Inferior parietal cortex (tissue), 1 donor: Measurements from ENCODE around the gene KCTD11.
A peak's percentile ranks its signal among the peaks of the same experiment; 100 is the strongest.

Experiments used
- DNase-seq: peaks from one replicate; pipeline ENCODE4 v3.0.0-alpha.2; 2016; ENCODE audit errors: extremely low spot score

KCTD11 gene

GRCh38 chr17:7403977-7404736 lies 52.2 kb downstream of the KCTD11 start, which contains the start of gene TMEM256:
TMEM256 (minus strand) TSS chr17:7404097; CDS start chr17:7404084, 13 bp downstream.
- DNase-seq, result peak; percentile 98
